IMR-90 (cell line): ENCODE data around the gene OR2AP1.

ENCODE experiments used
- POLR2A ChIP-seq: IDR thresholded peaks from 2 replicates; pipeline ENCODE4 v1.6.1; 2012; ENCODE audit warnings: mild to moderate bottlenecking, low read depth, low read length
- RCOR1 ChIP-seq: IDR thresholded peaks from 2 replicates; pipeline ENCODE4 v1.6.1; 2012; ENCODE audit warnings: mild to moderate bottlenecking, low read length, improper control_type of control experiment; ENCODE audit not compliant: insufficient replicate concordance
- TF ChIP-seq, protein P1 (sequence below): conservative IDR thresholded peaks from 2 replicates; pipeline ENCODE4 v1.5.1; 2012; ENCODE audit warnings: mild to moderate bottlenecking, low read depth, low read length, improper control_type of control experiment

DNA sequence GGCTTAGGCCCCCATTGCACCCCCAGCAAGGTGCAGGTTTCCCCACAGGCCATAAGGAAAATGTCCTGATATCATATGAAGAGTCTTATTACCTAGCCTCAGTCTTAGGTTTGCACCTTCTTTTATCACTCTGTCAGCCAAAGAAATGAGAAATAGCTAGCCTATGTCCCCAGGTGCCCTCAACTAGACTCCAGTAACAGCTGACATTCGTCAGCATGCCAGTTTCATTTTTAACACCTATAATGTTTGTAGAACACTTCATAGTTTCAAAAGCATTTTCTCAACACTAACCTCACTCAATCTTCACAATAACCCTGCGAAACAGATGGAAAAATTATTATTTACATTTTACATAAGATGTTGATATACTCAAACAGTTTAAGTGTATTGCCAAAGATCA is 40.4 kb downstream of the OR2AP1 start:
- TF ChIP-seq, protein P1, sequence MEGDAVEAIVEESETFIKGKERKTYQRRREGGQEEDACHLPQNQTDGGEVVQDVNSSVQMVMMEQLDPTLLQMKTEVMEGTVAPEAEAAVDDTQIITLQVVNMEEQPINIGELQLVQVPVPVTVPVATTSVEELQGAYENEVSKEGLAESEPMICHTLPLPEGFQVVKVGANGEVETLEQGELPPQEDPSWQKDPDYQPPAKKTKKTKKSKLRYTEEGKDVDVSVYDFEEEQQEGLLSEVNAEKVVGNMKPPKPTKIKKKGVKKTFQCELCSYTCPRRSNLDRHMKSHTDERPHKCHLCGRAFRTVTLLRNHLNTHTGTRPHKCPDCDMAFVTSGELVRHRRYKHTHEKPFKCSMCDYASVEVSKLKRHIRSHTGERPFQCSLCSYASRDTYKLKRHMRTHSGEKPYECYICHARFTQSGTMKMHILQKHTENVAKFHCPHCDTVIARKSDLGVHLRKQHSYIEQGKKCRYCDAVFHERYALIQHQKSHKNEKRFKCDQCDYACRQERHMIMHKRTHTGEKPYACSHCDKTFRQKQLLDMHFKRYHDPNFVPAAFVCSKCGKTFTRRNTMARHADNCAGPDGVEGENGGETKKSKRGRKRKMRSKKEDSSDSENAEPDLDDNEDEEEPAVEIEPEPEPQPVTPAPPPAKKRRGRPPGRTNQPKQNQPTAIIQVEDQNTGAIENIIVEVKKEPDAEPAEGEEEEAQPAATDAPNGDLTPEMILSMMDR = no peak
- TF ChIP-seq RCOR1 (no peak), POLR2A (no peak)
